IPS-NIHi7 (cell line): Measurements from ENCODE around the gene DDX25.
"Not testable (repeated sequence)": the region's sequence is repeated elsewhere in the genome, so short reads cannot be mapped to it uniquely, and the experiment has no call there.

ENCODE experiments used
- DNase-seq: peaks from one replicate; pipeline ENCODE4 v3.0.0; 2012; ENCODE audit warnings: mixed read lengths; ENCODE audit errors: extremely low spot score

DDX25 gene

GRCh38 chr11:125903711-125904659 is at the start of gene DDX25:
Gene DDX25, plus strand, starts transcription at chr11:125904508. Its CDS starts 10 bp downstream, at chr11:125904518.
- DNase-seq = peak; percentile 79

- DNase-seq = not testable (repeated sequence)
Observed at GRCh38 chr11:125857670-125858069, 46.6 kb upstream of the DDX25 start.

- DNase-seq = not testable (repeated sequence)
Observed at GRCh38 chr11:125862786-125863185, 41.5 kb upstream of the DDX25 start.

- not testable (repeated sequence) for DNase-seq
Observed at GRCh38 chr11:125865354-125865753, 39.0 kb upstream of the DDX25 start.

- DNase-seq = no peak
Observed at GRCh38 chr11:125869521-125869920, 34.8 kb upstream of the DDX25 start.

- DNase-seq = peak; percentile 70
Observed at GRCh38 chr11:125871391-125872137, 32.7 kb upstream of the DDX25 start.

GRCh38 chr11:125872138-125872491 is 32.2 kb upstream of the DDX25 start:
- no peak for DNase-seq

GRCh38 chr11:125873881-125874555 is 30.3 kb upstream of the DDX25 start:
- no peak for DNase-seq

- peak; percentile 67 for DNase-seq
Observed at GRCh38 chr11:125874556-125875124, 29.7 kb upstream of the DDX25 start.

- DNase-seq = no peak
Observed at GRCh38 chr11:125881291-125881690, 23.0 kb upstream of the DDX25 start.

GRCh38 chr11:125883375-125883774 is 20.9 kb upstream of the DDX25 start:
- no peak for DNase-seq

GRCh38 chr11:125886997-125887372 is 17.3 kb upstream of the DDX25 start:
- DNase-seq = no peak

GRCh38 chr11:125887373-125888324 is 16.7 kb upstream of the DDX25 start, which contains the start of gene HYLS1:
Gene HYLS1, plus strand, starts transcription at chr11:125887668. Its CDS starts 11,701 bp downstream, at chr11:125899369.
- DNase-seq = peak; percentile 89

- no peak for DNase-seq
Observed at GRCh38 chr11:125890447-125891100, 13.7 kb upstream of the DDX25 start.

- DNase-seq = no peak
Observed at GRCh38 chr11:125892071-125892470, 12.2 kb upstream of the DDX25 start.

GRCh38 chr11:125892994-125893393 is 11.3 kb upstream of the DDX25 start:
- DNase-seq = no peak

- no peak for DNase-seq
Observed at GRCh38 chr11:125901872-125902271, 2.4 kb upstream of the DDX25 start.

GRCh38 chr11:125902277-125902926 is 1.9 kb upstream of the DDX25 start:
- DNase-seq = no peak

- peak; percentile 91 for DNase-seq
Observed at GRCh38 chr11:125902927-125903710, 1.2 kb upstream of the DDX25 start, which contains the start of gene PUS3. Gene PUS3, minus strand, starts transcription at chr11:125903206. Its CDS starts 6,922 bp downstream, at chr11:125896284.
